CMK (cell line): ENCODE measurements around the gene KRT71.
A peak's percentile ranks its signal among the peaks of the same experiment; 100 is the strongest.
"Not testable (repeated sequence)": the region's sequence is repeated elsewhere in the genome, so short reads cannot be mapped to it uniquely, and the experiment has no call there.

Experiments
- DNase-seq: peaks from one replicate; pipeline ENCODE4 v3.0.0-alpha.2; 2010; ENCODE audit warnings: low read depth

Gene KRT71

DNA sequence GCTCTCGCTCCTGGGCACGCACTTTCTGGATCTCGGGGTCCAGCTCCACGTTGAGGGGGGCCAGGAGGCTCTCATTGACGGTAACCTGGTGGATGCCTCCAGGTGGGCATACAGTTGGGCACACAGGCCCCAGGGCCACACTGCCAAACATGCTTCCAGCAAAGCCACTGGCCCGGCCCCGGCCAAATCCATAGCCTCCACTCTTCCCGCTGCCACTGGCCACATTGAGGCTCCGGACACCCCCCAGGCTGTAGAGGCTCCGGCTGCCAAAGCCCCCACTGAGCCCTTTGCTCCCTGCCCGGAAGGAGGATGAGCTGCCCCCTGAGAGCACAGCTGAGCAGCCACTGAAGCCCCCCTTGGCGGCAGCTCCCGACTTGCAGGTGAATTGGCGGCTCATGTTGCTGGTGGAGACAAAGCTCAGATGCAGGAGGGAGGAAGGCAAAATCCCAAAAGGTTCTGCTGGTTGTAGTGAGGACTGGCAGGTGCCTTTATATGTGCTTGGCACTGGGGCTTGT is at the start of gene KRT71:
Gene KRT71 (minus strand): TSS at position 465 of the 515 bp plus-strand sequence. CDS start 68 bp downstream, at position 397.
- no peak for DNase-seq

DNA sequence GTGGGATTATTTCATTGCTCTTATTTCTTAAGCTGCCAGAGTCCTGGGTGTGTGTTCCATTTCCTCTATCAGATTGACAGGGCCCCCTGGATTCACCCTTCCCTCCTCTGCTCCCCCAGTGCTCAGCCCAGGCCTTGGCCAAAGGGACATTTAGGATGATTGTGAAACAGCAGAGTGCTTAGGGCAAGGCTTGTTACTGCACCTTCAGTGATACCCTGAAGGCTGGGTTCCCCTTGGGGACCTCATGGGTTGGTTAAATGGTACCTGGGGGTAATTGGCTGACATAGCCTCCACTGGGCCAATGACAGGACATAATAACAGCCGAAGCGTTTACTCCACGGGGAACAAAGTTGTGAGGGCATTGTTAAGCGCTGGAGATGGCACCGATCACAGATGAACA is 49.6 kb upstream of the KRT71 start:
- no peak for DNase-seq

GRCh38 chr12:52601671-52602070 is 48.7 kb upstream of the KRT71 start:
- DNase-seq, result no peak

- no peak for DNase-seq
Measured at GRCh38 chr12:52600941-52601481, 48.1 kb upstream of the KRT71 start, which contains the start of gene KRT72. TSS of gene KRT72 (minus strand) at chr12:52601463. CDS start at chr12:52601452, 11 bp downstream.

DNA sequence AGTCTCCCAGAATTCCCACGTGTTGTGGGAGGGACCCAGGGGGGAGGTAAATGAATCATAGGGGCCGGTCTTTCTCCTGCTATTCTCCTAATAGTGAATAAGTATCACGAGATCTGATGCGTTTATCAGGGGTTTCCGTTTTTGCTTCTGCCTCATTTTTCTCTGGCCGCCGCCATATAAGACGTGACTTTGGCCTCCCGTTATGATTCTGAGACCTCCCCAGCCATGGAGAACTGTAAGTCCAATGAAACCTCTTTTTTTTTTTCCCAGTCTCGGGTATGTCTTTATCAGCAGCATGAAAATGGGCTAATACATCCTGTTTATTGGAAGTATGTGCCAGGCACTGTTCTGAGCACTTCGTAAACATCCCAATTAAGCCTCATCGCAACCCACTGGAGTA is 47.5 kb upstream of the KRT71 start:
- no peak for DNase-seq

DNA sequence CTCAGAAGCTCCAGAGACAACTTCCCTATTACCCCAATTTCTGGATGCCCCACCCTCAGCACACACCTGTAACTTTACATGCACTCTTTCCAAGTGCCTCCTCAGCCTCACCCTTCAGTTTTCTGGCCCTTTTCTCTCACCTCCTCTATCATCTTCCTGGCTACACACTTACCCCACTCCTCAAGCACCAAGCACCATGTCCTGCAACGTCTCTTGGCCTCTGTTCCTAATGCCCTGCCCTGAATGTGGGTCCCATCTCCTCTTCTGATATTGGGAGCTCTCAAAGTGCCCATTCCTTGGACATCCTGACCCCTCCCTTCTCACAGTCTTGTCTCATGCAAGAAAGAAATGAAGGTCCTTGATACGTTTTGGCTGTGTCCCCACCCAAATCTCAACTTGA is 47.1 kb upstream of the KRT71 start:
- DNase-seq, result no peak

GRCh38 chr12:52598966-52599365 is 46.0 kb upstream of the KRT71 start:
- DNase-seq, result no peak

GRCh38 chr12:52594237-52594636 is 41.3 kb upstream of the KRT71 start:
- not testable (repeated sequence) for DNase-seq

- DNase-seq, result no peak
Measured at GRCh38 chr12:52591521-52591920, 38.6 kb upstream of the KRT71 start.

GRCh38 chr12:52590021-52590420 is 37.1 kb upstream of the KRT71 start:
- no peak for DNase-seq

DNA sequence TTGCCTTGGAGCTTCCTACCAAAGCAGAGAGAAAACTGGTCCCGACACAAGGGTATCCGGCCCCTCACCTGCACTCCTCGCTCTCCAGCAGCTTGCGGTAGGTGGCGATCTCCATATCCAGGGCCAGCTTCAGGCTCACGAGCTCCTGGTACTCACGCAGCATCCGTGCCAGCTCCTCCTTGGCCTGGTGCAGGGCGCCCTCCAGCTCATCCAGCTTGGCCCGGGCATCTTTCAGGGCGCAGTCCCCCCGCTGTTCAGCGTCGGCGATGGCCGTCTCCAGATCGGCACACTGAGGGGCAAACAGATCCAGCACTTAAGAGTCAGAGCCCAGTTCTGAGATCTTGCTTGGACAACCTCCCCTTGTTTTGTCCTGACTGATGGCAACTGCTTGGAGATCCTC is 34.6 kb upstream of the KRT71 start:
- DNase-seq, result no peak

DNA sequence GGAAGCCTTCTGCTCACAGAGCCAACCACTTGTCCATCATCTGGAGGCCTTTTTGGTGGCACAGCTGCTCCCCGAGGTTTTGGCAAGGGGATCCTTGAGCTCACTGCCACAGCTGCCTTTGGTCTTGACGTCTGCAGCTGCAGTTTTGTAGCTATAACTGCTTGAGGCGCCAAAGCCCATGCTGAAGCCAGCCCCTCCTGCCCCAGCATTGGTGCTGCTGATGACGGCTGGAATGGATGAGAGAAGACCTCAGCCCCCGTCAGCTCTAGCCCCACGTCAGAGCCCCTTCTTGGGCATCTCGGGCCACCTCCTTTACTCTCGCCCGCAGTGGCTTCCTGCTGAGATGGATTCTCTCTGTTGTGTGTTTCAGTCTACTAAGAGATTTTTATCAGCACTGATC is 33.0 kb upstream of the KRT71 start:
- no peak for DNase-seq

- no peak for DNase-seq
Measured at GRCh38 chr12:52585066-52585465, 32.1 kb upstream of the KRT71 start.

DNA sequence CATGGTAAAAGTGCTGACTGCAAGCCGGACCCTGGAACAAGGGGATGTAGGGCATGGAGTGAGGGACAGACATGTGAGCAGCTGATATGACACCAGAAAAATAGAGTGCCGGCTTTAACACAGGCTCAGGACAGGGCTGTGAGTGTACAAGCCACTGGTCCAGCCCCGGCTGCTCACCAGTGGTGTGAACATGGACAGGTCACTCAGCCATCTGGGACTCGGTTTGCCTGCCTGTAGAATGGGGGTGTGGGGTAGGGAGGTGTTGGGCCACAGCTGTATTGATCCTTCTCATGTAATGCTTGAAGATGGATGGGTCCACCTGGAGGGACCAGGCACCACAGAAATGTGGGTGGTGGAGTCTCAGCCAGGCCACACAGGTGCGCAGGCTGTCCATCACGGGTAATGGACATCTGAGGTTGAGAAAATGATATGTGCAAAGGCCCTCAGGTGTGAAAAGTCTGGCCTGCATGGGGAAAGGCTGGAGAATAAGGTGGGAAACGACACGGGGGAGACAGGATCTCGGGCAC is 31.3 kb upstream of the KRT71 start:
- no peak for DNase-seq

DNA sequence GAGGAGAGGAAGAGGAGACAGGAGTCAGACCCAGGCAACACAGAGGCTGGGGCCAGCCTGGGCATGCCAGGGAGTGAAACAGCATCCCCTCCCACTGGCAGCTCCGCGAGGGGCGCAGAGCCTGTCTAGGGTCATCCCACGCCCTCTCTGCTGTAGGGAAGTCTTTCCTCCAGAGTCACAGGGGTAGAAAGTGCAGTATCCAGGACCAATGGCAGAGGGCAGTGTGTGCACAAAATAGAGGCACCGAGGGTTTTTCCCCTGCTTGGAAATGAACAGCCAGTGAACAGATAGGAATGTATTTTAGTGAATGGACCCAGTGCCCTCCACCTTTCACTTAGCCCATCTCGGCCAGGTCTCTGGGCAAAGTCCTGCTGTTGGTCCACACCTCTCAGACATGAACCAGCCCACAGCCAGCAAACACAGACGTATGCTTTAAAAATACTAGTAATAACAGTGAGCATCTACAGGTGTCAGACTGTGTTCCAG is 30.1 kb upstream of the KRT71 start:
- DNase-seq, result peak; percentile 25

GRCh38 chr12:52582486-52582885 is 29.5 kb upstream of the KRT71 start:
- DNase-seq, result no peak

- DNase-seq, result no peak
Measured at GRCh38 chr12:52581481-52581880, 28.5 kb upstream of the KRT71 start.

- no peak for DNase-seq
Measured at GRCh38 chr12:52581066-52581465, 28.1 kb upstream of the KRT71 start.

DNA sequence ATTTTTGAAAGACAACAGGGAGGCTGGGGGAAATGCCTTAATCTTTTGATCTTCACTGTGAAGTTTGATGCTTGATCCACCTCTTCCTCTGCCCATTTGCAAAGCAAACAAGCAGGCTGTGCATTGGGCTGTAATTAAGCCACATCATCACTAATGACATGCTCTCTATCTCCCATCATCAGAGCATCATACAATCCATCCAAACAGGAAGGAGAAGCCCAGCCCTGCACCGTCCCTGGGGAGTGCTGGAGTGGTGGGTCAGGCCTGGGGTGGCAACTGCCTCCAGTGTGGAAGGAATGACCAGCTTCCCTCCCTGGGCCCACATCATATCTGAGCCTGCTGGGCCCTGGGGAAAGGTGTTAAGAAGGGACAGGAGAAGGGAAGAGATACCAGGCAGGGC is 27.6 kb upstream of the KRT71 start:
- no peak for DNase-seq

DNA sequence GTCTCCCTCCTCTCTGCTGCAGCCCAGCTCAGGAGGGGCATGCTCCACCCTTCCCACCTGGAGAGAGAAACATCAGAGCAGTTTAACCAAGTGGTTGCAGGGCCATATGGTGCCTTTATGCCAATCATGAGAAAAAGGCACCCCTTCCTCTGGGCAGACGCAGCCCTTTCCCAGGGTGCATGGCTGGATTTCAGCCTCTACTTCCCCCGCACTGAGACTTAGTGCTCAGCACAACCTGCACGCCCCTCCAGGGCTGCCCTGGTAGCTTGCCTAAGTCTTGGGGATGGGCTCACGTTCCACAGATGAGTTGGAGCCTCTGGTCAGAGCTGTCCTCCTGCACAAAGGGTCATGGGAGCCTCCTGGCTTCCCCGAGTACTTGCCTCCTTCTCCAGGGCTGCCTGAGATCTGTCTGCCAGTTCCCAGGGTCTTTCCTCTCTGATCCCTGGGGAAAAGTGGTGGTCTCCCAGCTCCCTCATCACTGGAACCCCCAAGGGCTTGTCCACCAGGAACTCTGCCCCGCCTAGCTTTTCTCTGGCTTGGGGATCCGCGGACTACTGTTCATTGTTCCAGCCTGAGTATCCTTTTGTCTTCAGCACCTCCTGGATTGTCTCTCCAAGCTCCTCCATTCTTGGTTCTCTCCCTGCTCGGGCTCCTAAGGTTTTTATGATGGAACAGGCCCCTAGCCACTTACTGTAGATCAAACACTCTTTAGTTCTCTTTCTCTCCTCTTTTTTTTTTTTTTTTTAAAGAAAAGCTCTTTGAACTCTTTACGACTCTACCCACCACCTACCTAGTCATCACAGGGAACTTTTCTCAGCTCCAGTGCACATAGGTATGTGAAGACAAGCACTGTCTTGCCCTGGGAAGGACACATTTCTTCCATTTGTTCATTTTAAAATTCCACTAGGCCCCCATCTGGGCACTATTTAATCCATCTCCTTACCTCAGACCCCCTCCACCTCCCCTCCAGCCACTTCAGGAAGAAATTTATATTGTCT is 26.8 kb upstream of the KRT71 start:
- DNase-seq, result no peak

- no peak for DNase-seq
Measured at GRCh38 chr12:52578469-52578868, 25.5 kb upstream of the KRT71 start.

GRCh38 chr12:52577316-52577715 is 24.4 kb upstream of the KRT71 start:
- DNase-seq, result no peak

DNA sequence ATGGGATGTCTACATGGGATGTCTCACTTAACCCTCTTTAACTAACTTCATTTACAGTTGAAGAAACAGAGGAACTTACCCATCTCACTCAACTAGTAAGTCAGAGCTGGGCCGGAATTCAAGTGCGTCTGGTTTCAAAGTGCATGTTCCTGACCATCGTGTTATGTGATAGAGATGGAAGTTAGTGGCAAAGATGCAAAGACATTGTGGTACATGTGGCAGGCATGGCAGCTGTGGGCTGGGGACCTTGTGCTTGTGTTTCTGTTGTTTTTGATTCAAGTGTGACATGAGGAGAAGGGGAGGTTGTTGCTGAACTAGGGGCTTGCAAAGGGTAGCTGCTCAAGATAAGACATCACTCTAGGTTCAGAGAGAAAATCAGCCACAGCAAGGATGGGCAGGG is 23.0 kb upstream of the KRT71 start:
- DNase-seq, result no peak
